ENCODE measurements around the gene RPL13A. TPM values are rescaled to one million over a fixed set of nuclear protein-coding genes. Genes with fewer than 3 reads are reported as not detected.

The RPL13A gene
- total RNA-seq, 1 experiment from 2014 or later, result 2,630 TPM

Other genes with a start within 250 kb of the RPL13A start
- 0.10 and 0.12 TPM in 2 replicates for gene SLC6A16, start 162.4 kb upstream of the RPL13A start, total RNA-seq (2014; rRNA removed; shearing (Covaris generic))
- not detected in 2 replicates for gene CD37, start 152.2 kb upstream of the RPL13A start, total RNA-seq (2014; rRNA removed; shearing (Covaris generic))
- 34.2 and 36.4 TPM in 2 replicates for gene TEAD2, start 125.2 kb upstream of the RPL13A start, total RNA-seq (2014; rRNA removed; shearing (Covaris generic))
- 0.24 and 0.59 TPM in 2 replicates for gene DKKL1, start 123.7 kb upstream of the RPL13A start, total RNA-seq (2014; rRNA removed; shearing (Covaris generic))
- gene KASH5, start 99.4 kb upstream of the RPL13A start, total RNA-seq (2014; rRNA removed; shearing (Covaris generic)), result not detected in 2 replicates
- gene PTH2, start 64.2 kb upstream of the RPL13A start, total RNA-seq (2014; rRNA removed; shearing (Covaris generic)), result not detected in 2 replicates
- gene GFY, start 62.2 kb upstream of the RPL13A start, total RNA-seq (2014; rRNA removed; shearing (Covaris generic)), result not detected in 2 replicates
- 0.84 and 1.9 TPM in 2 replicates for gene SLC17A7, start 46.1 kb upstream of the RPL13A start, total RNA-seq (2014; rRNA removed; shearing (Covaris generic))
- 176 and 221 TPM in 2 replicates for gene PIH1D1, start 35.8 kb upstream of the RPL13A start, total RNA-seq (2014; rRNA removed; shearing (Covaris generic))
- gene ALDH16A1, start 34.4 kb upstream of the RPL13A start, total RNA-seq (2014; rRNA removed; shearing (Covaris generic)), result 12.9 and 20.3 TPM in 2 replicates
- 8.0 and 12.7 TPM in 2 replicates for gene FLT3LG, start 13.4 kb upstream of the RPL13A start, total RNA-seq (2014; rRNA removed; shearing (Covaris generic))
- gene RPS11, start 8.8 kb downstream of the RPL13A start, total RNA-seq (2014; rRNA removed; shearing (Covaris generic)), result 4,830 and 4,921 TPM in 2 replicates
- 14.7 and 22.9 TPM in 2 replicates for gene FCGRT, start 25.1 kb downstream of the RPL13A start, total RNA-seq (2014; rRNA removed; shearing (Covaris generic))
- gene RCN3, start 40.4 kb downstream of the RPL13A start, total RNA-seq (2014; rRNA removed; shearing (Covaris generic)), result 145 and 157 TPM in 2 replicates
- 159 TPM in 2 replicates for gene NOSIP, start 92.9 kb downstream of the RPL13A start, total RNA-seq (2014; rRNA removed; shearing (Covaris generic))
- gene PRRG2, start 93.7 kb downstream of the RPL13A start, total RNA-seq (2014; rRNA removed; shearing (Covaris generic)), result 0.10 TPM in 1 of 2 replicates, not detected in the other
- gene PRR12, start 103.6 kb downstream of the RPL13A start, total RNA-seq (2014; rRNA removed; shearing (Covaris generic)), result 1.1 and 2.3 TPM in 2 replicates
- gene RRAS, start 152.5 kb downstream of the RPL13A start, total RNA-seq (2014; rRNA removed; shearing (Covaris generic)), result 81.8 and 84.2 TPM in 2 replicates
- 7.1 and 16.0 TPM in 2 replicates for gene SCAF1, start 154.6 kb downstream of the RPL13A start, total RNA-seq (2014; rRNA removed; shearing (Covaris generic))
- 58.4 and 87.0 TPM in 2 replicates for gene IRF3, start 178.2 kb downstream of the RPL13A start, total RNA-seq (2014; rRNA removed; shearing (Covaris generic))
- gene BCL2L12, start 178.3 kb downstream of the RPL13A start, total RNA-seq (2014; rRNA removed; shearing (Covaris generic)), result 19.7 and 26.8 TPM in 2 replicates
- gene PRMT1, start 189.7 kb downstream of the RPL13A start, total RNA-seq (2014; rRNA removed; shearing (Covaris generic)), result 334 and 387 TPM in 2 replicates
- 0.72 and 0.78 TPM in 2 replicates for gene ADM5, start 202.0 kb downstream of the RPL13A start, total RNA-seq (2014; rRNA removed; shearing (Covaris generic))
- 18.3 and 21.8 TPM in 2 replicates for gene CPT1C, start 203.5 kb downstream of the RPL13A start, total RNA-seq (2014; rRNA removed; shearing (Covaris generic))

Data from RPMI7951 (cell line).